ENCODE measurements around the gene ZNF710.

ZNF710 gene

GRCh38 chr15:90095521-90095959 is 94.4 kb downstream of the ZNF710 start:
- Histone ChIP-seq H4K20me1 (ENCODE audit: control insufficient read depth, insufficient read depth, low read depth, low read length) (no peaks in the 10 kb centered on the region), H3K36me3 (ENCODE audit: control insufficient read depth, low read length) (peaks cover 39% of the 10 kb centered on the region), H3K4me3 (ENCODE audit: low read length) (peak overlapping the region; percentile 94), H3K27me3 (ENCODE audit: control insufficient read depth, low read length) (no peaks in the 10 kb centered on the region), H3K9me3 (ENCODE audit: control insufficient read depth, insufficient read depth, low read length) (no peaks in the 10 kb centered on the region), H3K27ac (ENCODE audit: low read depth, low read length) (peak overlapping the region; percentile 99), H3K4me2 (ENCODE audit: low read length) (peak overlapping the region; percentile 96), H3K79me2 (ENCODE audit: control insufficient read depth, low read length) (peaks cover 82% of the 10 kb centered on the region), H3F3A (ENCODE audit: control insufficient read depth, insufficient read depth) (peaks cover 25% of the 10 kb centered on the region), H3K9me2 (replicated peaks; ENCODE audit: control insufficient read depth, low read length) (no peaks in the 10 kb centered on the region), H3K4me1 (ENCODE audit: control insufficient read depth, low read length) (peaks cover 66% of the 10 kb centered on the region)
- TF ChIP-seq EZH2phosphoT487 (IDR thresholded peaks at IDR 0.05; ENCODE audit: borderline replicate concordance, low read length) = no peak
- TF ChIP-seq CTCF (IDR thresholded peaks at IDR 0.05; ENCODE audit: low read depth, low read length, poor library complexity, severe bottlenecking) = no peak

- Histone ChIP-seq H3F3A (ENCODE audit: control insufficient read depth, insufficient read depth) (peaks cover 28% of the 10 kb centered on the region), H3K4me2 (ENCODE audit: low read length) (peak overlapping the region; percentile 96), H3K36me3 (ENCODE audit: control insufficient read depth, low read length) (peaks cover 38% of the 10 kb centered on the region), H3K27ac (ENCODE audit: low read depth, low read length) (peak overlapping the region; percentile 99), H3K9me3 (ENCODE audit: control insufficient read depth, insufficient read depth, low read length) (no peaks in the 10 kb centered on the region), H3K79me2 (ENCODE audit: control insufficient read depth, low read length) (peaks cover 86% of the 10 kb centered on the region), H3K27me3 (ENCODE audit: control insufficient read depth, low read length) (no peaks in the 10 kb centered on the region), H4K20me1 (ENCODE audit: control insufficient read depth, insufficient read depth, low read depth, low read length) (no peaks in the 10 kb centered on the region), H3K9me2 (replicated peaks; ENCODE audit: control insufficient read depth, low read length) (no peaks in the 10 kb centered on the region), H3K4me1 (ENCODE audit: control insufficient read depth, low read length) (peaks cover 75% of the 10 kb centered on the region), H3K4me3 (ENCODE audit: low read length) (peak overlapping the region; percentile 94)
- TF ChIP-seq CTCF (IDR thresholded peaks at IDR 0.05; ENCODE audit: low read depth, low read length, poor library complexity, severe bottlenecking) (no peak), EZH2phosphoT487 (IDR thresholded peaks at IDR 0.05; ENCODE audit: borderline replicate concordance, low read length) (no peak)
These were observed 96.4 kb downstream of the ZNF710 start for GRCh38 chr15:90097475-90097874.

- TF ChIP-seq EZH2phosphoT487 (IDR thresholded peaks at IDR 0.05; ENCODE audit: borderline replicate concordance, low read length) (no peak), CTCF (IDR thresholded peaks at IDR 0.05; ENCODE audit: low read depth, low read length, poor library complexity, severe bottlenecking) (no peak)
- peaks cover 28% of the 10 kb centered on the region for H3F3A ChIP-seq (ENCODE audit: control insufficient read depth, insufficient read depth)
- H3K4me1 ChIP-seq (ENCODE audit: control insufficient read depth, low read length) = peaks cover 85% of the 10 kb centered on the region
These were observed 98.1 kb downstream of the ZNF710 start for GRCh38 chr15:90099072-90099867.

More at GRCh38 chr15:90099072-90099867, 98.1 kb downstream of the ZNF710 start:
- peak overlapping the region; percentile 99 for H3K27ac ChIP-seq (ENCODE audit: low read depth, low read length)
- H3K4me3 ChIP-seq (ENCODE audit: low read length) = peak overlapping the region; percentile 94
- peaks cover 68% of the 10 kb centered on the region for H3K79me2 ChIP-seq (ENCODE audit: control insufficient read depth, low read length)
- H3K4me2 ChIP-seq (ENCODE audit: low read length) = peak overlapping the region; percentile 96
- H3K9me2 ChIP-seq (replicated peaks; ENCODE audit: control insufficient read depth, low read length) = no peaks in the 10 kb centered on the region
- no peaks in the 10 kb centered on the region for H4K20me1 ChIP-seq (ENCODE audit: control insufficient read depth, insufficient read depth, low read depth, low read length)
- H3K27me3 ChIP-seq (ENCODE audit: control insufficient read depth, low read length) = no peaks in the 10 kb centered on the region
- no peaks in the 10 kb centered on the region for H3K9me3 ChIP-seq (ENCODE audit: control insufficient read depth, insufficient read depth, low read length)
- H3K36me3 ChIP-seq (ENCODE audit: control insufficient read depth, low read length) = peaks cover 33% of the 10 kb centered on the region
